CD8-positive, alpha-beta memory T cell (primary cell): Measurements from ENCODE around the gene ECHDC3. TPM values are rescaled to one million over a fixed set of nuclear protein-coding genes. Genes with fewer than 3 reads are reported as not detected.
"Not testable (repeated sequence)": the region's sequence is repeated elsewhere in the genome, so short reads cannot be mapped to it uniquely, and the experiment has no call there.

Source experiments
- CTCF ChIA-PET: fragments of 350-600 bp; sonication (Branson Sonifier 250); formaldehyde crosslinking; loops from one replicate; lab custom pipeline; 2021; ENCODE audit warnings: antibody characterized with exemption; lab: Charles Lee
- POLR2A ChIA-PET: fragments of 350-600 bp; sonication (Branson Sonifier 250); formaldehyde crosslinking; loops from one replicate; lab custom pipeline; 2021; ENCODE audit warnings: antibody characterized with exemption; lab: Charles Lee
- DNase-seq, 5 donors: peaks; one replicate each; pipeline versions ENCODE4 v3.0.0 to v3.0.0-alpha.2; 2020 to 2022; ENCODE audit warnings: mixed read lengths in 1 of 5
- H3K27ac ChIP-seq: one replicate; pipeline ENCODE4 v1.7.0; 2013; ENCODE audit warnings: low read depth, mild to moderate bottlenecking, low read length, moderate library complexity
- H3K27me3 ChIP-seq: 2 replicates; pipeline ENCODE4 v1.7.0; 2013; ENCODE audit warnings: low read length, mild to moderate bottlenecking; ENCODE audit not compliant: insufficient read depth, poor library complexity, severe bottlenecking
- H3K36me3 ChIP-seq: 2 replicates; pipeline ENCODE4 v1.7.0; 2013; ENCODE audit warnings: mild to moderate bottlenecking, low read length, moderate library complexity; ENCODE audit not compliant: insufficient read depth
- H3K4me1 ChIP-seq: 2 replicates; pipeline ENCODE4 v1.7.0; 2013; ENCODE audit warnings: mild to moderate bottlenecking, low read length, moderate library complexity; ENCODE audit not compliant: insufficient read depth
- H3K4me3 ChIP-seq: 2 replicates; pipeline ENCODE4 v1.7.0; 2013; ENCODE audit warnings: mild to moderate bottlenecking, low read length
- H3K9me3 ChIP-seq: 2 replicates; pipeline ENCODE4 v1.7.0; 2013; ENCODE audit warnings: mild to moderate bottlenecking, low read length
- H3K27ac Mint-ChIP-seq, 8 donors: one replicate each; pipeline ENCODE4 v1.8.0; 2020 to 2021; ENCODE audit warnings: mixed read lengths in 8 of 8, mild to moderate bottlenecking in 6 of 8, inconsistent platforms in 3 of 8, moderate library complexity in 3 of 8
- H3K27me3 Mint-ChIP-seq, 2 donors: one replicate each; pipeline ENCODE4 v1.8.0; 2020 to 2021; ENCODE audit warnings: mixed read lengths in 2 of 2, mild to moderate bottlenecking in 1 of 2, moderate library complexity in 1 of 2
- H3K36me3 Mint-ChIP-seq, 3 donors: one replicate each; pipeline ENCODE4 v1.8.0; 2020 to 2021; ENCODE audit warnings: mixed read lengths in 3 of 3, inconsistent platforms in 1 of 3, mild to moderate bottlenecking in 1 of 3
- H3K4me1 Mint-ChIP-seq, 3 donors: one replicate each; pipeline ENCODE4 v1.8.0; 2020 to 2021; ENCODE audit warnings: mixed read lengths in 3 of 3, inconsistent platforms in 1 of 3, mild to moderate bottlenecking in 1 of 3
- H3K4me3 Mint-ChIP-seq, 7 donors: one replicate each; pipeline ENCODE4 v1.8.0; 2020 to 2021; ENCODE audit warnings: mixed read lengths in 7 of 7, mild to moderate bottlenecking in 6 of 7, moderate library complexity in 4 of 7, inconsistent platforms in 2 of 7
- H3K9me3 Mint-ChIP-seq, 5 donors: one replicate each; pipeline ENCODE4 v1.8.0; 2020 to 2022; ENCODE audit warnings: mixed read lengths in 5 of 5, mild to moderate bottlenecking in 3 of 5, moderate library complexity in 2 of 5, inconsistent platforms in 1 of 5
- polyA plus RNA-seq: library from polyadenylated mRNA; unstranded; fragments of 300-500 nt; fragmentation: Illumina TruSeq; gene quantifications from one replicate; pipeline ENCODE4 v1.2.3, GENCODE V29; 2021
- total RNA-seq, 2 experiments: library from RNA; stranded (reverse); gene quantifications; one replicate each; pipeline ENCODE4 v1.2.3, GENCODE V29; 2021

ECHDC3 gene
- total and polyA plus RNA-seq, 3 experiments from 2014 or later, result 0.58 to 0.77 (median 0.71) TPM

DNA sequence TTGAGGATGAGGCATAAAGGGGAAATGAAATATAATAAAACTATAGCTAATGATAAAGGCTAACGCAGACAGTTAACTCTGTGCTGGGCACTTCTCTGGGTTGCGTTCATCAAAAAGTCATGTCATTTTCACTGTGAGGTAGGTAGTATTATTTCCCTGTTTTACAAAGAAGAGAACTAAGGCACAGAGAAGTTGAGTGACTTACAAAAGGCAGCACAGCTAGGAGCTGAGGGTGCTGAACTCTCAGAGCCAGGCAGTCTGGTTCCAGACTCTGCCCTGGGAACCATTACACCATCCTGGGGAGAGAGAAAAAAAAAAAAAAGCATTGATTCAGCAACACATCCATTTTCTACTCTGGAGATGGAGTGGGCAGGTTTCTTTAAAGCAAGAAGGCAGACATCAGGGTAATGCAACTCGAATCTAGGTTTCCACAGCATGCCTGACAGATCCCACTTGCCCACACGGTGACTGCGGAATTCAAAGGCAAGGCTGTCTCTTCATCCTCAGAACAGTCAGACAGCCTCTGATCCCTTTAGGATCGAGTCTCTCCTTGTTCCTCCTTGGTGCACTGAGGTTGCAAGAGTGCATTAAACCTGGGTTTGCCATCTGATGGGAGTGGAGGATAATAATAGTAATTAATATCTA is 40.6 kb upstream of the ECHDC3 start:
- Histone ChIP-seq H3K4me1 (no peaks in the 10 kb centered on the region), H3K4me3 (no peak overlapping the region), H3K9me3 (no peaks in the 10 kb centered on the region), H3K27me3 (no peaks in the 10 kb centered on the region), H3K36me3 (no peaks in the 10 kb centered on the region), H3K27ac (no peak overlapping the region)
- H3K27me3 Mint-ChIP-seq, result peaks cover 5 to 7% of the 10 kb centered on the region in 2 donors
- H3K4me1 Mint-ChIP-seq, result peaks cover 0 to 6% (median 0%) of the 10 kb centered on the region in 3 donors
- H3K9me3 Mint-ChIP-seq, result no peaks in the 10 kb centered on the region
- H3K36me3 Mint-ChIP-seq, result peaks cover 0 to 1% (median 0%) of the 10 kb centered on the region in 3 donors
- CTCF ChIA-PET, result no interaction called here
- no peak overlapping the region for H3K27ac Mint-ChIP-seq
- DNase-seq, result no peak
- POLR2A ChIA-PET, result no interaction called here
- no peak overlapping the region for H3K4me3 Mint-ChIP-seq

DNA sequence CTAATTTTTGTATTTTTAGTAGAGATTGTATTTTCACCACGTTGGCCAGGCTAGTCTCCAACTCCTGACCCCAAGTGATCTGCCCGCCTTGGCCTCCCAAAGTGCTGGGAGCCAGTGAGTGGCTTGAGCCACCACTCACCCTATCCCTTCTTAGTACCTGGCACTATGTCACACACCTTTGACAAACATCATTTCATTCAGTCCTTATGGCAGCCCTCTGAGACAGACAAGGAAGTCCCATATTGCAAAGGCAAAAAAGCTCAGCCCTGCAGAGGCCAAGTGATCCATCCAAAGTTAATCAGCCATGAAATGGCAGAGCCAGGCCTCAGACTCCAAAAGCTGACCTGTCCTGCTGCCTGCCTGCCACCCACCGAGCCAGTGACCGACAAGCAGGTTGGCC is 39.9 kb upstream of the ECHDC3 start:
- H3K36me3 Mint-ChIP-seq, result peaks cover 0 to 1% (median 0%) of the 10 kb centered on the region in 3 donors
- no peak overlapping the region for H3K4me3 Mint-ChIP-seq
- no peak overlapping the region for H3K27ac Mint-ChIP-seq
- no peaks in the 10 kb centered on the region for H3K9me3 ChIP-seq
- no peak overlapping the region for H3K27ac ChIP-seq
- POLR2A ChIA-PET, result no interaction called here
- no peak for DNase-seq
- no peaks in the 10 kb centered on the region for H3K4me1 ChIP-seq
- H3K36me3 ChIP-seq, result no peaks in the 10 kb centered on the region
- H3K27me3 ChIP-seq, result no peaks in the 10 kb centered on the region
- H3K27me3 Mint-ChIP-seq, result peaks cover 5 to 7% of the 10 kb centered on the region in 2 donors
- H3K9me3 Mint-ChIP-seq, result no peaks in the 10 kb centered on the region
- peaks cover 0 to 6% (median 0%) of the 10 kb centered on the region in 3 donors for H3K4me1 Mint-ChIP-seq
- no peak overlapping the region for H3K4me3 ChIP-seq
- CTCF ChIA-PET, result no interaction called here

DNA sequence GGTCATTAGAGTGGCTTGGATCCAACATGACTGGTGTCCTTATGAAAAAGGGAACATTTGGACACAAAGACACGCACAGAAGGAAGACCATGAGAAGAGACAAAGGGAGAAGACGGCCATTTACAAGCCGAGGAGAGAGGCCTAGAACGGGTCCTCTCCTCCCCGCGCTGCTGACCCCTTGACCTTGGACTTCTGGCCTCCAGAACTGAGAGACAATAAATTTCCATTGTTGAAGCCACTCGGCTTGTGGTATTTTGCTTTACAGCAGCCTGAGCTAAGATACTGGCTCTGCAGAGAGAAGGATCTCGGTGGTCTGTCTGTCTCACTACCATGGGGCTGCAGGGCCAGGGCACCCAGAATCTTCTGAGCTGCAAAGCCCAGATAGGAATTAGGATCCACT is 38.1 kb upstream of the ECHDC3 start:
- Mint-ChIP-seq H3K27ac (no peak overlapping the region), H3K36me3 (no peaks in the 10 kb centered on the region), H3K4me3 (no peak overlapping the region), H3K9me3 (no peaks in the 10 kb centered on the region), H3K4me1 (peaks cover 0 to 2% (median 0%) of the 10 kb centered on the region in 3 donors), H3K27me3 (peaks cover 7 to 18% of the 10 kb centered on the region in 2 donors)
- ChIA-PET CTCF (no interaction called here), POLR2A (no interaction called here)
- no peaks in the 10 kb centered on the region for H3K36me3 ChIP-seq
- no peaks in the 10 kb centered on the region for H3K27me3 ChIP-seq
- no peak overlapping the region for H3K4me3 ChIP-seq
- DNase-seq, result no peak
- H3K9me3 ChIP-seq, result no peaks in the 10 kb centered on the region
- H3K27ac ChIP-seq, result no peak overlapping the region
- H3K4me1 ChIP-seq, result no peaks in the 10 kb centered on the region

DNA sequence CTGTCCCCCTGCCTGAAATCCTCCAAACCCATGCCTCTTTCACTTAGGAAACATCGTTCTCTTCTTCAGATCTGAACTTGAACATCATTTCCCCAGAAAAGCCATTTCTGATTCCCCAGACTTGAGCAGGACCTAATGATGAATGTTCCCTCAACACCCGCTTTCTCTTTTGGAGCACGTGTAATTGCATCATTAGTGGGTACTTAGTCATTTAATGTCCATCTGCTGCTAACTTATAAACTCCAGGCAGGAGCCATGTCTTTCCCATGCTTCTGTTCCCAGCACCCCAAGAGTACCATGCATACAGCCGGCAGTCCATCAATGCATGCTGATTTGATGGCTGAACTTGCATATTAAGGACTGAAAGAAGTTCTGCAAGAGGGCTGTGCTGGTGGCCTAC is 36.5 kb upstream of the ECHDC3 start:
- H3K27me3 Mint-ChIP-seq, result peaks cover 11 to 21% of the 10 kb centered on the region in 2 donors
- H3K4me3 ChIP-seq, result no peak overlapping the region
- H3K36me3 Mint-ChIP-seq, result no peaks in the 10 kb centered on the region
- H3K36me3 ChIP-seq, result no peaks in the 10 kb centered on the region
- POLR2A ChIA-PET, result no interaction called here
- CTCF ChIA-PET, result no interaction called here
- H3K27ac Mint-ChIP-seq, result no peak overlapping the region
- no peaks in the 10 kb centered on the region for H3K9me3 Mint-ChIP-seq
- H3K27ac ChIP-seq, result no peak overlapping the region
- peaks cover 5 to 6% (median 5%) of the 10 kb centered on the region in 3 donors for H3K4me1 Mint-ChIP-seq
- H3K27me3 ChIP-seq, result no peaks in the 10 kb centered on the region
- H3K4me1 ChIP-seq, result peaks cover 9% of the 10 kb centered on the region
- no peak overlapping the region for H3K4me3 Mint-ChIP-seq
- DNase-seq, result no peak
- H3K9me3 ChIP-seq, result no peaks in the 10 kb centered on the region

DNA sequence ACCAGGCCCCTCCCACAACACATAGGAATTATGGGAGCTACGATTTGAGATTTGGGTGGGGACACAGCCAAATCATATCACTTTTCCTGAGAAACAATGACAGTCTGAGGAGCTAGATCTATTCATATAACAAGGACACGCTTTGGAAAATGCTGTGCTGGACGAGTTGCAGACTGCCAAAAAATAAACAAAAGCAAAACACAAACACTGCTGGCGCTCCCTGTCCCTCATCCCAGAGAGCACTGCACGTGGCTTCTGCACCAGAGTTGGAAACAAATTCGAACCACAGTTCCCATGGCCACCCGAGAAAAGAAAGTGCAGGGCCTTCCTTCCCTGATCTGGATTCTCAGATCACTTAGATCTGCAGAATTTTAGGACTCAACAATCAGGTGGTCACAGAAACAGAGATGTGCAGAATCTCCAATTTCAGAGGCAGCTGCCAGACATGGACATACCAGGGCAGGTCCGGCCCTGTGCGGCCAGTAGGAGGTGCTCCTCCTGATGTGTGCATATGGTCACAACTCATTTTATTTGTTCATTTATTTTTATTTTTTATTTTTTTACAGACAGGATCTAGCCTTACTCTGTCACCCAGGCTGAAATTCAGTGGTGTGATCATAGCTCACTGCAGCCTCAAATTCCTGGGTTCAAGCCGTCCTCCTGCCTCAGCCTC is 35.2 kb upstream of the ECHDC3 start:
- Mint-ChIP-seq H3K4me3 (no peak overlapping the region), H3K9me3 (no peaks in the 10 kb centered on the region), H3K4me1 (peaks cover 8 to 9% (median 9%) of the 10 kb centered on the region in 3 donors), H3K27ac (no peak overlapping the region), H3K36me3 (no peaks in the 10 kb centered on the region), H3K27me3 (peaks cover 11 to 23% of the 10 kb centered on the region in 2 donors)
- ChIA-PET POLR2A (no interaction called here), CTCF (interaction anchor here (0.9 kb wide), 1 partner anchor 153 kb away, joined by 3 read pairs; no protein-coding TSS in a partner anchor)
- H3K4me3 ChIP-seq, result no peak overlapping the region
- H3K27me3 ChIP-seq, result no peaks in the 10 kb centered on the region
- DNase-seq, result no peak
- no peaks in the 10 kb centered on the region for H3K9me3 ChIP-seq
- peaks cover 17% of the 10 kb centered on the region for H3K4me1 ChIP-seq
- H3K27ac ChIP-seq, result no peak overlapping the region
- no peaks in the 10 kb centered on the region for H3K36me3 ChIP-seq

DNA sequence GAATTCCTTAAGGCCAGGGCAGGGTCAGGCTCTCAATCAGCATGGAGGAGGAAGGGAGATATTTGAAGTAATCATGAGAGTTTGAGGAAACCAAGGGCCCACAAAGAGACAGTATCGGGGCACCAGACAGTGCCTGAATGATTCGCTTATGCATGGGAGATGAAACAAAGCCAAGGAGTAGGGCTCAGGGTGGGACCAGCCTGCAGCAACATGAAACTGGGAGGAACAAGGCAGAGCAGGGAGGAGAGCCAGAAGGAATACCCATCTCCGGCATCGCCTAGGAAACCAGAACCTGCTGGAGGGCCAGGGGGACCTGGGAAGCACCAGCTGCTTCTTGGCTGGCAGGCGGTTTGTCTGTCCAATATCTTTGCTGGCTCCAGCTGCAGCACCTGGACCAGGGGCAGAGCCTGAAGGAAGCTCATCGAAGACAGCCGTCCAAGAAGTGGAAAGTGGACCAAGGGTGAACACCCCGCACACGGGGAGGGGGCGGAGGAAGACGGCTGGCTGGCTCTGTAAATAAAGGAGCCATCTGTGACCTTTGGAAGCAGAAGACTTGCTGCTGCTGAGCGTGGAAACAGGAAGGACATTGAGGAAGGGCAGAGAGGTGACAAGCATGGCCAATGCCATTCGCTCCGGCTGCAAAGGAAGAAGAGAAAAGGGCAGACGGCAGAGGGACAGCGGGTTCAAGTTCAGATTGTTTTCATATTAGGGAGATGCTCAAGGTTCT is 34.4 kb upstream of the ECHDC3 start:
- ChIA-PET POLR2A (no interaction called here), CTCF (no interaction called here)
- Histone ChIP-seq H3K4me3 (no peak overlapping the region), H3K9me3 (no peaks in the 10 kb centered on the region), H3K4me1 (peaks cover 20% of the 10 kb centered on the region), H3K27me3 (peaks cover 2% of the 10 kb centered on the region), H3K27ac (no peak overlapping the region), H3K36me3 (no peaks in the 10 kb centered on the region)
- Mint-ChIP-seq H3K27ac (peak overlapping the region in 1 of 8 donors; percentile 51), H3K27me3 (peaks cover 13 to 28% of the 10 kb centered on the region in 2 donors), H3K4me3 (no peak overlapping the region), H3K4me1 (peaks cover 8 to 10% (median 9%) of the 10 kb centered on the region in 3 donors), H3K9me3 (no peaks in the 10 kb centered on the region), H3K36me3 (no peaks in the 10 kb centered on the region)
- no peak for DNase-seq

DNA sequence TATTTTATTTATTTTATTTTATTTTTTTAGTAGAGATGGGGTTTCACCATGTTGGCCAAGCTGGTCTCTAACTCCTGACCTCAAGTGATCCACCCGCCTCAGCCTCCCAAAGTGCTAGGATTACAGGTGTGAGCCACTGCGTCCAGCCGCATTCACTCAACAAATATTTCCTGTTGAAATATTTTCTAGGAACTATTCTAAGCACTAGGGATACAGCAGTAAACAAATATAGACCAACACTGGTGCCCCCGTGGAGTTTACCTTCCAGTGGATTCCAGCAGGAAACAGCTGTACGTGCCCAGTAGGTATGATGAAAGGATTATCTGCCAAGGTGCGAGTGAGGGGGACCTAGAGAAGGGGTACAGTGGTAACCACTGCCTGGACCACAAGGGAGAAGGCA is 33.4 kb upstream of the ECHDC3 start:
- H3K4me3 Mint-ChIP-seq, DNase-seq, H3K9me3 Mint-ChIP-seq, H3K27ac ChIP-seq, POLR2A ChIA-PET, H3K4me3 ChIP-seq, H3K27me3 ChIP-seq, H3K9me3 ChIP-seq, H3K36me3 ChIP-seq, H3K27ac Mint-ChIP-seq, H3K36me3 Mint-ChIP-seq: not testable (repeated sequence)
- peaks cover 13 to 35% of the 10 kb centered on the region in 2 donors for H3K27me3 Mint-ChIP-seq
- H3K4me1 ChIP-seq, result peaks cover 25% of the 10 kb centered on the region
- peaks cover 8 to 13% (median 9%) of the 10 kb centered on the region in 3 donors for H3K4me1 Mint-ChIP-seq
- CTCF ChIA-PET, result interaction anchor here (0.9 kb wide), 1 partner anchor 11 kb away, joined by 3 read pairs; no protein-coding TSS in a partner anchor

DNA sequence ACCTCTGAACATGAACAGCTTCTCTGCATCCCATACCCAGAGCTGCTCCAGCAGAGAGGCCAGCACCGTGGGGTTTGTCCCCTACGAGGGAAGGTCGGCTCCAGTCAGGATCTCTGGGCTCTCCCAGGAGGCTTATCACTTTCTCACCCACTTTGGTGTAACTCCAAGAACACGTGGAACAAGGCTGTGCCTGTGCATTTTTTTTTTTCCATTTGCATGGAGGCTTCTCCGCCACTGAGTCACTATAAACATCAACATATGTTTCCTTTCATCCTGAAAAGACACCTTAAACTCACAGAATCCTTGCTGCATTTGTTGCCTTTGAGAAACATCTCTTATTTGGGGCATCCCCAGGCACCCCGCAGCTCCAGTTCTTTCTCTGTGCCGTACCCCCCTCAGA is 29.4 kb upstream of the ECHDC3 start:
- no peak for DNase-seq
- Mint-ChIP-seq H3K4me3 (no peak overlapping the region), H3K9me3 (peaks cover 0 to 7% (median 0%) of the 10 kb centered on the region in 5 donors), H3K36me3 (no peaks in the 10 kb centered on the region), H3K27me3 (peaks cover 15 to 41% of the 10 kb centered on the region in 2 donors), H3K4me1 (peaks cover 8 to 13% (median 13%) of the 10 kb centered on the region in 3 donors), H3K27ac (no peak overlapping the region)
- no peaks in the 10 kb centered on the region for H3K9me3 ChIP-seq
- POLR2A ChIA-PET, result no interaction called here
- no peak overlapping the region for H3K27ac ChIP-seq
- CTCF ChIA-PET, result no interaction called here
- no peaks in the 10 kb centered on the region for H3K36me3 ChIP-seq
- peaks cover 25% of the 10 kb centered on the region for H3K4me1 ChIP-seq
- no peak overlapping the region for H3K4me3 ChIP-seq
- peaks cover 4% of the 10 kb centered on the region for H3K27me3 ChIP-seq
